GM06990 (cell line): ENCODE results near the gene TRIM17.

Experiments used
- DNase-seq: peaks from one replicate; pipeline ENCODE4 v3.0.0-alpha.2; 2011; ENCODE audit not compliant: insufficient read length; ENCODE audit errors: extremely low read depth
- H3K27me3 ChIP-seq: replicated peaks from 2 replicates; pipeline ENCODE4 v1.6.0; 2011; ENCODE audit warnings: low read length; ENCODE audit not compliant: control insufficient read depth, insufficient read depth
- H3K36me3 ChIP-seq: 2 replicates; pipeline ENCODE4 v1.5.1; 2011; ENCODE audit warnings: low read length; ENCODE audit not compliant: control insufficient read depth, insufficient read depth
- H3K4me3 ChIP-seq: replicated peaks from 2 replicates; pipeline ENCODE4 v1.5.1; 2011; ENCODE audit warnings: low read depth, mild to moderate bottlenecking, control low read depth, low read length
- TF ChIP-seq, protein P1 (sequence below): IDR thresholded peaks from 2 replicates; pipeline ENCODE4 v1.5.1; 2011; ENCODE audit warnings: low read length, control low read depth, mild to moderate bottlenecking, inconsistent platforms; ENCODE audit not compliant: insufficient read depth, poor library complexity, severe bottlenecking

Gene TRIM17

DNA sequence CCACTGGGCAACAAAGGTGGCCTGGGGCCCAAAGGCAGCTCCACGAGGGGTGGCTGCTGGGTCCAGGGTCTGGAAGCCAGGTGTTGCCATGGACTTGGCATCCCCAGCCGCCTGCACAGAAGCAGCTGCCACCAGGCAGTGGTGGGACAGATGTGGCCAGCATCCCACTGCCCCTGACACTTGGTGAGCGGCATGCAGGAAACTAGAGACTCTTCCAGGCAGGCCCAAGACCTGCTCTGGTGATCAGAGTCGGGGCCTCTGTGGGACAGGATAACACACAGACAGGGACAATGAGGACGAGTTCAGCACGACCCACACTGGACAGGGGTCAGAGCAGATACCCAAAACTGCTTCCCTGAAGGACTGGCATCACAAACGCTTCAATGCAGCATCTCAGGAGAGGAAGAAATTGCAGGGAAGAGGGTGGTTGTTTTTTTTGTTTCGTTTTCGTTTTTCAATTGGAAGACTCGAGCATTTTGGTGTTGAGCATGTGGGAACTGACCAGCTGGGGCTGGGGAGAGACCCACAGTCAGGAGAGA is 36.4 kb upstream of the TRIM17 start:
- DNase-seq, result no peak
- H3K4me3 ChIP-seq, result no peak overlapping the region
- TF ChIP-seq, protein P1, sequence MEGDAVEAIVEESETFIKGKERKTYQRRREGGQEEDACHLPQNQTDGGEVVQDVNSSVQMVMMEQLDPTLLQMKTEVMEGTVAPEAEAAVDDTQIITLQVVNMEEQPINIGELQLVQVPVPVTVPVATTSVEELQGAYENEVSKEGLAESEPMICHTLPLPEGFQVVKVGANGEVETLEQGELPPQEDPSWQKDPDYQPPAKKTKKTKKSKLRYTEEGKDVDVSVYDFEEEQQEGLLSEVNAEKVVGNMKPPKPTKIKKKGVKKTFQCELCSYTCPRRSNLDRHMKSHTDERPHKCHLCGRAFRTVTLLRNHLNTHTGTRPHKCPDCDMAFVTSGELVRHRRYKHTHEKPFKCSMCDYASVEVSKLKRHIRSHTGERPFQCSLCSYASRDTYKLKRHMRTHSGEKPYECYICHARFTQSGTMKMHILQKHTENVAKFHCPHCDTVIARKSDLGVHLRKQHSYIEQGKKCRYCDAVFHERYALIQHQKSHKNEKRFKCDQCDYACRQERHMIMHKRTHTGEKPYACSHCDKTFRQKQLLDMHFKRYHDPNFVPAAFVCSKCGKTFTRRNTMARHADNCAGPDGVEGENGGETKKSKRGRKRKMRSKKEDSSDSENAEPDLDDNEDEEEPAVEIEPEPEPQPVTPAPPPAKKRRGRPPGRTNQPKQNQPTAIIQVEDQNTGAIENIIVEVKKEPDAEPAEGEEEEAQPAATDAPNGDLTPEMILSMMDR, result no peak
- H3K36me3 ChIP-seq, result no peaks in the 10 kb centered on the region
- H3K27me3 ChIP-seq, result no peaks in the 10 kb centered on the region

DNA sequence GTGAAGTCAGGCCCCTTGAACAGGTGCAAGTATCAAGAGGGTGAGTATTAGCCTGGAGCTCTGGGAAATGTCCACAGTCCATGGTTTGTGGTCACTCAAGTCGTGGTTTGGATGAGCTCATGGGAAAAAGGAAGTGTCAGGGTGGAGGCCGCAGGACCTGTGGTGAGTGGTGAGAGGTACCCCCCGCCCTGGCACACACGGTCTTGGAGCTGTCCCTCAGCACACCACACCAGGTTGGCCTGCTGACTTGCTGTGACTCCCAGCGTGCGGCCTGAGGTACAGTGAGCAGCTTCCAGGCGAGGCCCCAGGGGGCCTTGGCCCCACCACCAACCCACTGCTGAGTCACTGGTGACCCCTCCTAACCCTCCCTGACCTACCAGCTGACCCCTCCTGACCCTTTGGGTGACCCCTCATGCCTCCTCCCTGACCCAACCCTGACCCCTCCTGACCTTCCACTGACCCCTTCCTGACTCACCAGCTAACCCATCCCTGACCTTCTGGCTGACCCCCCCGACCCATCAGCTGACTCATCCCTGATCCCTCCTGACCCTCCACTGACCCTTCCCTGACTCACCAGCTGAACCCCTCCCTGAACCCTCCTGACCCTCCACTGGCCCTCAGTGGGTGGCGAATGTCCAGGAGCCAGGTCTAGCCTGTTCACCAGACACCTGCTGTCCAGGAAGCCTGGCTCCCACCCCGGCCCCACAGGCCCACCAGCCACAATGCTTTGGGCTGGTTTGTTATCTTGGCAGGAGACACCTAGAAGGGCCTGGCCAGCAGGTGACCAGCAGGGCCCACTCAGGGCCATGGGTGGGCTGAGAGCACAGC is 35.7 kb upstream of the TRIM17 start:
- H3K4me3 ChIP-seq, result no peak overlapping the region
- TF ChIP-seq, protein P1, result no peak
- H3K36me3 ChIP-seq, result no peaks in the 10 kb centered on the region
- H3K27me3 ChIP-seq, result no peaks in the 10 kb centered on the region
- DNase-seq, result no peak

DNA sequence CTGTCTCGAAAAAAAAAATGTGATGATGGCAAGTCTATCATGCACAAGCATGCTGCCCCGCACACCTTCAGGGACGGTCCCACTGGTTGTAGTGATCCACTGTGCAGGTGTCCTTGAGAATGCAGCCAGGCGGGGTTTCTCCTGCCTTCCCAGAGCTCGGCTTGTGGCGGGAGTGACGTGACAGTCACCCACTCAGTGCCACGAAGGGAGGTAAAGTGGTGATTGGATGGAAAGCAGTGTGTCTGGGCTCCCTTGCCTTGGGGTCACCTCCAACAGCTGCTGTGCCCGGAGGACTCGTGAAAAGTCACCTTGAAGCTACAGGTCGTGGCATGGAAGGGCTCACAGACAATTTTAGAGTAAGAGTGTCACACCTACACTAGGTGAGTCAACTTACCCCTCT is 33.5 kb upstream of the TRIM17 start:
- TF ChIP-seq, protein P1, result no peak
- H3K27me3 ChIP-seq, result no peaks in the 10 kb centered on the region; the same call in 1 of the 2 replicates
- no peak overlapping the region for H3K4me3 ChIP-seq
- DNase-seq, result no peak
- H3K36me3 ChIP-seq, result no peaks in the 10 kb centered on the region

DNA sequence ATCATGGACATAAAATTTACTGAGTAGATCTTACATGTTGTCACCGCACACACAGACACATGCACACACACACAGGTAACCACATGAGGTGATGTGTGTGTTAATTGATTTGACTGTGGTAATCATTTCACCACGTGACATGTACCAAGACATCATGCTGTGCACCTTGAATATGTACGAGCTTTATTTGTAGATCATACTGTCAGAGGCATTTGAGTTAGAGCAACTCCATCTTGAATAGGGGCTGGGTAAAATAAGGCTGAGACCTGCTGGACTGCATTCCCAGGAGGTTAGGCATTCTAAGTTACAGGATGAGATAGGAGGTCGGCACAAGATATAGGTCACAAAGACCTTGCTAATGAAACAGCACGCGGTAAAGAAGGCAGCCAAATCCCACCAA is 31.7 kb upstream of the TRIM17 start:
- H3K27me3 ChIP-seq, result no peaks in the 10 kb centered on the region; the same call in 1 of the 2 replicates

DNA sequence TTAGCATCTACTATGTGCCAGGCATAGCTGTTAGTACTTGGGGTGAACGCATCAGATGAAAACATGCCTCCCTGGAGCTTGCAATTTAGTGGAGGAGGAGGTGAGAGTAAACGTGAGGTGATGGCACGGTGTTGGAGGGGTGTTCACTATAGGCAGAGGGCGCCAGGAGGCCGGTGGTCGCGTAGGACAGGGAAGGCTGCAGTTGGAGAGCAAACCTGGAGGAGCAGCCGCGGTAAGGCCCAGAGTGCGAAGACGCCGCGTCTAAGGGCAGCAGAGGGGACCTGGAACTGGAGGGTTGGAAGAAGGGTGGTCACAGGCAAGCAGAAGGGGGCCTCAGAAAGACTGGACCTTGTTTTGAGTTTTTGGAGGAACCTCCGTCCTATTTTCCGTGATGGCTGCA is 30.2 kb upstream of the TRIM17 start:
- TF ChIP-seq, protein P1, result no peak
- Histone ChIP-seq H3K4me3 (no peak overlapping the region), H3K36me3 (no peaks in the 10 kb centered on the region), H3K27me3 (no peaks in the 10 kb centered on the region; the same call in 1 of the 2 replicates)
- no peak for DNase-seq

More for the DNA sequence above, 31.7 kb upstream of the TRIM17 start:
- TF ChIP-seq, protein P1, result no peak
- Histone ChIP-seq H3K4me3 (no peak overlapping the region), H3K36me3 (no peaks in the 10 kb centered on the region)
- no peak for DNase-seq
